Left cardiac atrium (tissue), 4 donors: ENCODE measurements around the gene LRCH1. TPM values are rescaled to one million over a fixed set of nuclear protein-coding genes. Genes with fewer than 3 reads are reported as not detected.

ENCODE experiments used
- ATAC-seq, 2 donors: fragments of 200-7000 bp; cut with Tn5 transposase; one replicate each; pipeline ENCODE4 v1.9.1; 2020; ENCODE audit warnings: mild to moderate bottlenecking in 2 of 2, moderate library complexity in 2 of 2
- DNase-seq: peaks from one replicate; pipeline ENCODE4 v3.0.0-alpha.2; 2020
- intact Hi-C, 2 donors: fragments of 100-400 bp; cut with DNase I; formaldehyde crosslinking; loops; one replicate each; pipeline versions ENCODE4 v1.14.1 to v1.15.1; 2022 to 2023
- total RNA-seq, 2 donors: library from RNA; stranded (reverse); fragmentation: NEBNext Ultra II Directional; extraction: Animal tissue kit (Norgen Biotek cat#: 25700); gene quantifications; one replicate each; pipeline ENCODE4 v1.2.1, GENCODE V29; 2021
- donor health status: DM: no; HTN: yes; CAD: no.
- donor health status: DM: no; HTN: yes; CAD: no; lungs with severe emphysema.
- donor health status: DM: yes; HTN: yes; CAD: no.
- donor health status: Dilated cardiomyopathy.

LRCH1 gene
- total RNA-seq, 2 donors from 2014 or later = 10.8 to 13.7 TPM

DNA sequence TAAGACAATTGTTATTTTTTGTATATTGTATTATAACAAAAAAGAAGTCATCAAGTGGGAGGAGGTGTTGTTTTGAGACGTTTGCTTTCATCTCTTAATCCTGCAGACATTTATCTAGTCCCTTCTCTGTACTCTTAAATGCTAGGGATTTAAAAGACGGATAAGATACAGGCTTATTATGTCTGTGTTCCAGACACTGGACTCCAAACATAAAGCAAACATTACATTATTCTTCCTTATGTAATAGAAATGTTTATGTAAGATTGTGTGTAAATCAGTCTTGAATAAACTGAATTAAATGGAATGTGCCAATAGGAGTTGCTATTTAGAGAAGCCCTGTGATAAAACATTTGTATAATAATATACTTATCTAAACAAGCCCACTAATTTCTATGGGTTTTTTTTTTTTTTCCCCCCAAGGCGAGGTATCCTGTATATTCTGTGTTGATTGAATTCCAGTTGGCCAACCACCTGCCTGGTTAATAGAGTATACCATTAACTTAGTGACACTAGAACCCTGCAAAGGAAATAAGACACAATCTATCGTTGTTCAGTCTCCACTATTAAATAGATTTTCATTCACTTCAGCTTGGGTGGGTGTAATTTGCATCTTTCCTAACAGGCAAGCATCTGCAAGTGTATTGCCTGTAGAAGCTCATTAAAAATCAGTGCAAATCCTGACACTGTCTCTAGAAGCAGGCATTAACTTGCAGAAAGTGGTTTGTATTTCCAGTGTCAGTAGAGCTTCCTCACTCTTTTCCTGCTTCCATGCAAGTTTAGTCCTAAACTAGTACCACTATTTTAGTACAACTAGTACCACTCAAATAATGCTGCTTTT is 69.0 kb downstream of the LRCH1 start:
- no peak for DNase-seq
- intact Hi-C loops = no loop called here
- no peak for ATAC-seq

DNA sequence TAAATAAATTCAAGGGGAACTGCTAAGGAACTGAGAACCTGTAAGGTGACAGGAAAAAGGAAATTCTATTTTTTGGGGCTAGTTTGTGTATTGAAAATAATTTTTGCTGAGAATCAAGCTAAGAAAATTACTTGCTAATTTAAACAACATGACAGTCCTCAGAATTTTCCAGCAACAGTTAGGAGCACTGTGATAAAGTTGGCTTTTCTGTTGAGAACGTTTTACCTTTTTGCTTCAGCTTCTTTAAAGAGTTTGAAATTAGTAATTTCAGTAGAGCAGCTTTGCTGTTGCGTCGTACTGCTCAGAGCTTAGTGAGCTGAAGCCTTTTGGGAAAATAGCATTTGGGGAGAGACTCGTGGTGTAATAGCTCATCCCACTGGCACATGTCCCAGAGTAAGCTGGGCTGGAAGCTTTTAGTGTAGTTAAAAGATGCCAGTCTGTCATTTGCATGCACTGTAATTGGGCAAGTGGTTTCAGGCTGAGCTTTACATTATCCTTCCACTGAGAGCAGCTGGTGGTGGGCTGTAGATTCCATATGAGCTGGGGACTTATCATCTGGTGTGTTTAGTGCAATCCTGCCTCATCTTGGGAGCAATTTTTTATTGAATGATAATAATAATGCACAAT is 69.8 kb downstream of the LRCH1 start:
- DNase-seq (peak; percentile 55), ATAC-seq (peak; percentile 89 to 92)
- intact Hi-C loops = no loop called here

DNA sequence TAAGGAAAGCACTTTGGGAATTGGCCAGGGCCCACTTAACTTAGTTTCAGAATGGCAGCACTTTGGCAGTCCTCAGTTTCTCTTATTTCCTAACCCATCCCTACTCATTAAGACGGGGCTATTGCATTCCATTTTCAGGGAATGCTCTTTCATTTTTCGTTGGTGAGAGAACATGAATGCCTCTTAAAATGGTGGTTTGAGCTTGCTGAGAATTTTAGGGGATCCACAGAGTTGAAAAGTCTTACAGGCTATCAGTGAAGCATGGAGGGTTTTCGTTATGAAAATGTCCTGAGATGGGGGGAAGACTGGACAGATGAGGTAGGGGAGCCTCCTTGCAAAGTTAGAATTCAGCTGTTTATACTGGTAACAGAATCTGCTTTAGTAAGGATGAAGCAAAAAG is 71.4 kb downstream of the LRCH1 start:
- intact Hi-C loops = no loop called here
- DNase-seq (no peak), ATAC-seq (no peak)

DNA sequence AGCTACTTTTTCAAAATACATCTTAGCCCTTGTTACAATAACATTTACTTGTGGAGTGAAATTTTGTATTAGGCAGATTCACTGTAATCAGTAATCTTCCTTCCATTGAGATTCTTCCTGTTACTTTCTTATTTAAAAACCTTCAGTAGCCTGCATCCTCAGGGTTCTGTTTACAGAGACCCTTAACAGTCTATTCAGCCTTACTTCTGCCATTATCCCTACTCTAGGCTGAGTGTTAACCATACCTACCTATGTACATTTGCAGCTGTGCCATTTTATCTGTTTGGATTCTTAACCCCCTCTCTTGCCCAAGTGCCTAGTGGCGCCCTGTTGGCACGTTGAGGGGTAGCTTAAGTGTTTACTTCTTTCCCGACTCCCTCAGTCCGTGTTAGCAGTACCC is 71.9 kb downstream of the LRCH1 start:
- DNase-seq (no peak), ATAC-seq (no peak)
- intact Hi-C loops = no loop called here

DNA sequence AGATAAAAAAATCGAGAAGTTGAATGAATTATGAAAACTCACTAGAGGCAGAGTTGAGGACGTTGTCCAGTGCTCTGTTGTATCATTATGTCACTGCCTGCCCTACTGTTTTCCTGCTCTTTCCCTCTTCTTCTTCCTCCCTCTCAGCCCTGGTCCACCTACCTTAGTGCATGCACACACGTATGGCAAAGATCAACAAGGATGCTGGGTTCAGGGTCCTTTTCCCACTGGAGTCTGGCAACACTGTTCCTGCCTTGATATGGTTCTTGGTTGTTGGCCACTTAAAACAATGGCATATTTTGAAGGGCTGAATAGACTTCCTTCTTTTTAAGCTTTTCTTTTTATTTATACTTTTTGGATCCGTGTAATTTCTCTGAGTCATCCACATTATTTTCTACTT is 74.5 kb downstream of the LRCH1 start:
- intact Hi-C loops = no loop called here

DNA sequence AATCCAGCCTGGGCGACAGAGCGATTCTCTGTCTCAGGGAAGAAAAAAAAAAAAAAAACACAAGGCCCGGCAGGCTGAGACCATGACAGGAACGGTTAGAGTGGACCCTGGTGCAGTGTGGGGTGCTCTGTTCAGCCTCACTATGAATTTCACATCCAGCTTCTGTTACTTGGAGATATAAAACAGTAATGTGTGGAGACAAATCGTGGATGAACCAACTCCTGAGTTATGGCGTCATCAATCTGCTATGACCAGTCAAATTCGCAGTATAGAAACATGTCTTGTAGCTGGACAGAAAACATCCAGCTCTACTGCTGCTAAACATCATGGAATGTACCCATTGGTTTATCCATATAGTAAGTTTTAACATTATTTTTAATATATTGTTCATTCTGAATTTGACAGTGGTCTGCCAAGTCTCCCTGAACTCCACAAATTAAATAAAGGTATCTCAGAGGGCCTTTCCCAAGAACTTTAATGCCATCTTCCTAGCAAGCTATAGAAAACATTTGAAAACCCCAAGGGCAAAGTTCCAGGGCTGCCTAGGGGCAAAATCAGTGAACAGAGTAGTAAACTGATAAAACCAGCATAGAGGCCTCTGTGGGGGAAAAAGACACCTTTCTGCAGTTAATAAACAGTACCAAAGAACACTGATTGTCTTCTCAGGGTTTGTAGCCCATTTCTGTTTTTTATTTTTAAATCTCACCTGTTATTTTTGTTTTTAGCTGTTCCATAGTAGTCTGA is 75.8 kb downstream of the LRCH1 start:
- ATAC-seq (no peak), DNase-seq (no peak)
- intact Hi-C loops = no loop called here

More for the DNA sequence above, 74.5 kb downstream of the LRCH1 start:
- no peak for ATAC-seq
- DNase-seq = no peak

DNA sequence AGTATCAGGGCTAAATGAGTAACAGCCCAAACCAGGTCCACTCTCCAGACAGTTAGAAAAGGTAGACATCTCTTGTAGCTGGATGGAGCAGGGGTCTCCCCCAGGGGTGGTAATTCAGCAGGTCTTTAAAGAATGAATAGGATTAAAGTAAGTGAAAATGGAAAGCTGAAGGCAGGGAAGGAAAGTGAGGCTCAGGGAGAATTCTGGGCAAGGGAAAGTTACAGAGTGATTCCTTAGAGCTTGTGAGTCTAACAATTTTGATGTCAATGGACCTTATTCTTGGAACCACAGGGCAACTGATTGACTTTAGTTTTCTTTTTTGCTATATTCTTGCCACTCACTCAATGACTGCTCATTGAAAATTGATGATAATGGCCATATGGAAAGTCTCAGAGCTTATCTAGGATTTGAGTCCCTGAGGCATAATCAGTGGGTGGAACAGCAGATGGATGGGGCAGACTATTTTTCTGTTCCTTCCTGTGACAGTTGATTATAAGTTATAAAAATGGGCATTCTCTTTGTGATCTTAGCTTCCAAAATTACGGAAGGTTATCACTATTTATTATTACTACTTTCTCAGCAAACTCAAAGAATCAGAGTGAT is 76.9 kb downstream of the LRCH1 start:
- intact Hi-C loops = no loop called here
- DNase-seq (no peak), ATAC-seq (no peak)

DNA sequence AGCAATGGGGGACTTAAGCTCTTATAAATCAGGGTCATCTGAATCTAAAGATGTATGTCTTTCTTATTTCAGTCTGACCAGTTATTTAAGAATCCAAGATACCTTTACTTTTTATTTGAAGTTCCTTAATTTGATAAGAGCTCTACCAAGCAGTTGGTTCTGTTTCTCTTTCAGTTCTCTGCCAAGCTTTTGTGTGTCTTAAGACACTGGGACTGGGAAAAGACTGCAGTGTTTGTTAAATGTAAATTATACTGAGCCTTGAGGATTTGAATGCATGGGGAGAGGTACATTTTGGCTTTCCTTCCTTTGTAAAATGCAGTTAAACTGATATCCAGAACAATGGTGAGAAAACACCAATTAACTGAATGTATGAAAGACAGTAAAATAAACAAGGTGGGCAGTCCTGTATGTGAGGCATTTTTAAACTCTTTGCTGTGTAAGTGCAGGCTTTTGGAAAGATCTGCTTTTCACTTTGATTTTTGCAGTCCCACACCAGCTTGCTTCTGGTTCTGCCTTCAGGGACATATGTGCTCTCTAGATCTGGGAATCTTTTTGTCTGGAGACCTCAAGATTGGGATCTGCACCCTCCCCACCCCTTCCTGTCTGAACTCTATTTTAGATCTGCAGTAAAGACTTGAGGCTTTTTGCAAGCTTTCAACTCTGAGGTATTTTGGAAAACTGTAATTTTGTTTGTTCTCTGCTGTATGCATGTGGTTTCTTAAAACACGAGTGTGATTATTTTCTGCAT is 77.6 kb downstream of the LRCH1 start:
- ATAC-seq (no peak), DNase-seq (no peak)
- intact Hi-C loops = no loop called here

DNA sequence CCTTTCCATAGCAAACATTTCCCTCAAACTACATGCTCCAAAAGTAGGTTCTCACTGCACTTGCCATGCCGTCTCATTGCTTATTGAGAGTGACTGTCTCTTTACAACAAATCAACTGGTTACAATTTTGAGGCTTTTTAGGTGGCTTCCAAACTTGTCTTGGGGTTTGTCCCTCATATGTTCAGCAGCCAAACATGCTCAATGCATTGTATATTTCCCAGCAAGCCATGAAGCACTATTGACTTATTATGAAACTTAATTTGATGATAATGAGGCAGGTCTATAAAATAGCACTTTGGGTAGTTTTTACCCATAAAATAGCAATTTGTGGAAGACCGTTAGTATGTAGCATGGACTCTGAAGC is 78.2 kb downstream of the LRCH1 start:
- intact Hi-C loops = no loop called here
- ATAC-seq (no peak), DNase-seq (no peak)

DNA sequence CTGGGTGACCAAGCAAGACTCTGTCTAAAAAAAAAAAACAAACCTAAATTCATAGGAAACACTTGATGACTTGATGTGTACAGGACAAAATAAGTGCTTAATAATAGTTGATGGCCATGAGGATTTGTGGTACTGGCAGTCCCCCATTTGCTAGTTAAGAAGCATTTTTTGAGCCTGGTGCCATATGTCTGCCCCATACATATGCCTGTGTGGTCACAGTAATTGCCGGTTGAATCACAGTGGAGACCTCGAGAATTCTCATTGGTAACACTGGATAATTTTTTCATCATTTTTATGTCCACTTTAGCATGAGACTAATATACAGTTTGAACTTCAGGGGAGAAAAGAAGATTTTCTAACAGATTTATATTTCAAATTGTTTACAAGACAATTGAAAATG is 79.2 kb downstream of the LRCH1 start:
- DNase-seq = no peak
- ATAC-seq = no peak
- intact Hi-C loops = no loop called here

DNA sequence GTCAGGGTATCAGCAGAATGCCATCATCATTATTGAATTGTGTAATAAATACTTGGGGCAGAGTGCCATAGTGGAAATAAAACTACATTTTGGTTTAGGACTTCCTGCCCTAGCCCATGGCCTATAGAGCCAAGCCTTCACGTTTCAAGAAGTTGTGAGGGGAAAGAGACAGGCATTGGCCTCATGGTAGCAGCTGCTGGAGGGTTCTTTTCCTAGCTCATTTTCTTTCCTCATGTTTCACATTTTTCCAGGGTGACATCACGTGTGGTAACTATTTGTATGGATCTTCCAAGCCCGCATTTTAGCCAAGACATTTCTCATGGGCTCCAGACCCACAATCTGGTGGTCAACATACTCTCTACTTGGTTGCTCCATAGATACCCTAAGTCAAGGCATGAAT is 80.4 kb downstream of the LRCH1 start:
- intact Hi-C loops = no loop called here
- DNase-seq (no peak), ATAC-seq (peak; percentile 38 to 56)

DNA sequence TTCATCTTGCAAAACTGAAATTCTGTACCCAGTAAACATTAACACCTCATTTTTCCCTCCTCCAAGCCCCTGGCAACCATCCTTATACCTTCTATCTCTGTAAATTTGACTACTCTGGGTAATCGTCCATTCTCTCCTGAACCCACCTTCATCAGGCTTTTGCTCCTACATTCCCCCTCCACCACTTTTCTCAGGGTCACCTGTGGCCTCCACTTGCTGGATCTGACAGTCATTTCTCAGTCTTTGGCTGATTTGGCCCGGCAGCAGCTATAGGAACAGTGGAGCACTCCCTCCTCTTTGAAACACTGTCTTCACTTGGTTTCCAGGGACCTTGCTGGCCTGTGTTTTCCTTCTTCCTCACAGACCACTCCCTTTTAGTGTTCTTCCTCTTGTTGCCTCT is 83.5 kb downstream of the LRCH1 start:
- ATAC-seq (no peak), DNase-seq (no peak)

DNA sequence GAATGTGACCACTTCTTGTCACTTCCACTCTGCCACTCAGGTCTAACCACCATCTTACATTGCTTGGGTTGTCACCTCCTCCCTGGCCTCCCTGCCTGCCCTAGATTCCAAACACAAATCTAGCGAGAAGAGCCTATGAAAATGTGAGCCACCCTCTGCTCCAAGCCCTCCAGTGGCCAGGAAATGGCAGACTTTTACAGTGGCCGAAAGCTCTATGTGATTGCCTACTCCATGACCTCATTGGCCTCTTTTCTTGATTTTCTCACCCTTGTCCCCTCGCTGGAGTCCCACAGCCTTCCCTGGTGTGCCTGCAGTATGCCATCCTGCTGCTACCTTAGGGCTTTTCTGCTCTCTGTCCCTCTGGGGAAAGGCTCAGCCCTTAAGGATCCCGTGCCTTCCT is 84.2 kb downstream of the LRCH1 start:
- intact Hi-C loops = no loop called here
- DNase-seq (no peak), ATAC-seq (no peak)

More for the DNA sequence above, 83.5 kb downstream of the LRCH1 start:
- intact Hi-C loops = no loop called here

DNA sequence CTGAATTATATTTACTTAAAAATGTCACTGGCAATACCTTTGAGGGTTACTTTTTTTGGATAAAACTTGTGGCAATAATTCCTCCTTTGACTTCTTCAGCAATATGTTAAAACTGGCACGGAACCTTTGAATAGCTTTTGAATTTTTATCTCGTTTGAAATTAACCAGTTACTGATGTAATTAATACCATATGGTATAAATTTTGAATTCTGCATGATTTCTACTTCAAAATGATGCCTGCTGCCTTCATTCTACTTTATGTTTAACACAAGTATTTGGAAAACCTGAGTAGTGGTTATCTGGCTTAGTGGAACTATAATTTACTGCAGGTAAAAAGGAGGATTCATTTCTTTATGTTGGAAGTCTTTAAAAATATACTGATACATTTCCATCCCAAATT is 85.3 kb downstream of the LRCH1 start:
- intact Hi-C loops = no loop called here
- no peak for DNase-seq
- ATAC-seq = no peak

DNA sequence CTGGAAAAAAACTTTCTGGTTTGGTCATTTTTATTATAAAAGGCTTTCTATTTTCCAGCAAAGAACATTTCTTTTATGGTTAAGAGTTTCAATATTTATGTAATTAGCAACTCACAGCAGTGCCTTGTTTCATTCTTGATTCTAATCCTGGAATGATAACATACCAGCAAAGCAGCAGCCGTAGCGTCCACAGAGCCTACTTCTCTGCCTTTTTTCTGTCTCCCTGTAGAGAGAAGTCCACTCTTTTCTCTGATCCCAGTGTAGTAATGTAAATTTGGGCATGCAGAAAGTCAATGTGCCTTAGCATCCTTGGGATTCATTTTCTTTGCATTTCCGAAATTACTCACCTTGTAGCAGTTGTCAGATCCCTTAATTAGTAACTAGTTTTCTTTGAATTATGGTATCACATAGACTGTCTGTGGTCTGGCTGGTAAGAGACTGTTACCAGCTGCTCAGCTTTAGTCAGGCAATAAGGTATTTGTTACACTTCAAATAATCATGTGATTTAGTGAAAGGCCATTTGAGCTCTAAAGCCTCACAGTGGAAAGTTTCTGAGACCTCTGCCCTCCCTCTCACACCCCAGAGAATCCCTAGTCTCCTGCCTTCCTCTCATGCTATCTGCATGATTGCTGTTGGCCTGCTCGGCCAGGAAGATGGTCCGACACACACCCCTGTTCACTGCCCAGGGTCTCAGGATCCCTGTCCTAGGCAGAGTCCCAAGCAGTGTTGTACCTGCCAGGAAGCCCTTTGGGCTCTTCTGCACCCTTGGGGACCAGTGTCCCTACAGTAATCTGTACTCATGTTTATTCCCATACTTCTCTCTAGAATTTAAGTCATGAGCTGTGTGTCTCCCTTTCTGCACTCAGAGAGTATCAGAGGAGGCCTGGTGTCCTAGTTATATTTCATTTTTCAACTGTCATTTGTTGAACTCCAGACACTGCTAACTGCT is 86.3 kb downstream of the LRCH1 start:
- no peak for DNase-seq
- intact Hi-C loops = no loop called here
- ATAC-seq = peak in 1 of 2 donors; percentile 17

DNA sequence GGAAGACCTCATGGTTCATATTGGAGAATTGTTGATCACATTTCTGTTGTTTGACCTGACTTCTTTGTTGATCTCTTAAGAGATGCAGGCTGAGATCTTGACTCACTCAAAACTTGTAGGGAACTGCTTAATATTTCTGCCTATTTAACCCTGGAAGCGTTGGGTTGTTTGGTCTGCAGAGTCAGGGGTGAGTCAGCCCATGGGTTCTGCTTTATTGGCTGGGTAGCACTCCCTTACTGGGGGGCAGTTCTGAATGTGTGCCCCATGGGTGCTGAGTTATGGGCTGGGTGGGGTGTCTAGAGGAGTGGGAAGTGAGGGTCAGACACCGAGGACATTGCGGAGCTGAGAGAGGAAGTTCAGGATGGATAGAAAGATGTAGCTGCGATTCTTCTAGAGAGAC is 87.9 kb downstream of the LRCH1 start:
- no peak for DNase-seq
- intact Hi-C loops = no loop called here

DNA sequence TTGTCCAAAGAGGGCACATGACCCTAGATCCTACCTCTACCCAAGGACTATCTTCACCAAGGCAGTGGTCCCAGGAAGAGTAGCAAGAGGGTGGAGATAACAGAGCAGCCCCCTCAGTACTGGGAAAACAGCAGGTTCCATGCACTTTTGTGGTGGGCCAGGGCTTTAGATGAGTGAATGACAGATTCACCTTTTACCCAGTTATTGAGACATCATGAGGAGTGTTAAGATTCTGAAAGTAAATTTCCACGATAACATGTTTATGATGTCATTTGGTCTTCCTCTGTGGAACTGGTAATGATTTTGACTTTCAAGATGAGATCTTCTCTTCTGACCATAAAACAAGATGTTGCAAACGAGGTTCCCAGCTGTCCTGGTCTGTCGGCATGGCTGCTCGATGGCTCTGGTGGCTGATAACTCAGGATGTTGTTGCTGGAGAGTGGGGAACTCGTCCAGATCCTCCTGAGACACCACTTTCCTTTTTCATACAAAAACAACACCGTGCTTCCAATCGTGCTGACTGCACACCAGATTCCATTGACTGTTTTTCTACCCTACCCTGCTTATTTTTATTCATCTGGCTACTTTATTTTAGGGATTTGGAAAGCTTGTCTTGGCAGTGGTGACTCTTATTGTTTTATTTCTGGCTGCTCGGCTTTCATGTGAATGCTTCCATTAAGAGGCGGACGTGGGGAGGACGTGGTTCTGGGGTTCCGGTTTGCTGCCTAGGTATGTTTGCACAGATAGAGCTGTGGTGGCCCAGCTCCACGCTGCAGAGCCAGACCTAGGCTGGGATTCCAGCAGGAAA is 88.5 kb downstream of the LRCH1 start:
- ATAC-seq (peak; percentile 62 to 71), DNase-seq (peak; percentile 58)
- intact Hi-C loops = no loop called here

More for the DNA sequence above, 87.9 kb downstream of the LRCH1 start:
- peak in 1 of 2 donors; percentile 63 for ATAC-seq
